Islet of Langerhans (tissue), 1 donor: Measurements from ENCODE around the gene PNLIPRP2.

Source experiments
- FAIRE-seq: peaks from one replicate; lab custom pipeline; 2011; peaks lifted over from hg19 to GRCh38; lab: Jason Lieb, UNC

PNLIPRP2 gene

DNA sequence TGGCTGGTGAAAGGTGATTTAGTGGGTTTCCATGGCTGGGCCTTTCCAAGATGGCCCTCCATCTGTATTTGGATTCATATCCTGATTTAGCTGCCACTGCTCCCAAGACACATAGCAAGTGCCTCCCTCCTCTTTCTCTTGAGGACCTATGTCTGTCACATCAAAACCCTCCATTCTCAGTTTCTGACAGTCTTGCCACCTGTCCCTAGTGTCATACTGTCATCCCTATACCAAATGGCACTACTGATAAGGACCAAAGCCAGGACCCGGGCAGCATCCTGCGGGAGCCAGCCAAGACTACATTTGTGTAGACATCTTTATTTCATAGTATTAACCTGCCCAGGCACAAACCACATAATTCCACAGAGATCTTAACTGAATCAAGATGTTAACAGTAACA, 34.8 kb downstream of the PNLIPRP2 start:
- FAIRE-seq, result no peak

- no peak for FAIRE-seq
These were observed 35.3 kb downstream of the PNLIPRP2 start for GRCh38 chr10:116656044-116656443.

- no peak for FAIRE-seq
These were observed 37.3 kb downstream of the PNLIPRP2 start for GRCh38 chr10:116657863-116658551.

- FAIRE-seq, result no peak
These were observed 38.4 kb downstream of the PNLIPRP2 start for GRCh38 chr10:116659049-116659670.

DNA sequence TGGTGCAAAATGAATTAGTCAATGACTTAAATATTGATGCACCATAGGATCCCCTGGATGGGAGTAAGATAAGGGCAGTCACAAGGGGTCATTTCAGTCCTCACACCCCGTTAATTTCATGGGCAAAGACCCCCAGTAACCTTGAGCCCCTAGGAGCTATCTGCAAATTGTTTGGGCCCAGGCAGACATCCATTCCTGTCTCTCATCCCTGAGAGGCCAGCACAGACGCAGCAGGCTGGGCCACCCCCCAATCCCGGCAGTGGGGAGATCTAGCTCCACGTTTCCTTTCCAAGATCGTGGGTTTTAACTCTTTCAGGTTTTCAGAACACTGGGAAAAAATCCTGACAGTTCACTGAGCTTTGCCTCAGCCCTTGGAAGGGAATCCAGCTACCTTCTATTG, 40.1 kb downstream of the PNLIPRP2 start:
- FAIRE-seq, result no peak

GRCh38 chr10:116663342-116663741, 42.6 kb downstream of the PNLIPRP2 start:
- no peak for FAIRE-seq

- no peak for FAIRE-seq
These were observed 43.9 kb downstream of the PNLIPRP2 start for GRCh38 chr10:116664631-116665030.

DNA sequence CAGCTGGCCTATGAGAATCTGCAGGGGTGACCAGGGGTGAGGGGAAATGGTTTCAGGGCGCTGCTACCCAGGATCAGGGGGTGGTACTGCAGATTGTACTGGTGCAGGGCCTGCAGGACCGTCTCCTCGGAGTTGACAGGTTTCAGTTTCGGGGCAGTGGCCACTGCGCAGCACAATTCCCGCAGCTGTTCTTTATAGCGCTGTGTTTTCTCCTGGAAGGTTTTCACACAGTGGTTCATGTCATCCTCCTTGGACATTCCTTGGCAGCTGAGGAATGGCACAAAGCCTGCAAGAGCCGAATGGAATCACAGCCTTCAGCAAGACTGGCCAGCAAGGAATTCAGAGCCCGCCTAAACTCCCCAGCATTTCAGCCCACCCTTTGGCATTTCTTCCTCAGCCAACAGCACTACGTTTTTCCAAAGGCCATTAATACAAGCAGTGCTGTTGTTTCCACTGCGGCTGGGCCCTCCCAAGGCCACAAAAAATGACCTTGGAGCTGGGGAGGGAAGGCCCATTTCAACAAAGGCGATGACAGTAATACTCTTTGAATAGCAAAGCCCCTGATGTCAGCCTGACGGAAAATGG, 44.9 kb downstream of the PNLIPRP2 start:
- FAIRE-seq, result no peak

DNA sequence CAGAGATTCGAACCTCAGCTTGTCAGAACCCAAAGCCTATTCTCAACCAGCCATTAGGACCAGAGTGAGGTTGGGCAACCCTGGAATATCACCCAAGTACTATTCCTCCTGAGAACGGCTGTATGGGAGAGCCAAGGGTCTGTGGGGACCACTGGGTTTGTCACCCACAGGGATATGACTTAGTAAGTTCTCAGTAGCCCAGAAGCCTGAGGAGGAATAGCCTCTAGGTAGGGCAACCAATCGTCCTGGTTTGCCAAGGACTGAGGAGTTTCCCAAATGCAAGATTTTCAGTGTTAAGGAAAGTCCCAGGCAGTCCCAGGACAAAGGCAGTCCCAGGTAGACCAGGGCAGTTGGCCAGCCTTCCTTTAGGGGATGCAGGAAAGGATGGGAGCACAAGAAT, 46.7 kb downstream of the PNLIPRP2 start:
- no peak for FAIRE-seq

DNA sequence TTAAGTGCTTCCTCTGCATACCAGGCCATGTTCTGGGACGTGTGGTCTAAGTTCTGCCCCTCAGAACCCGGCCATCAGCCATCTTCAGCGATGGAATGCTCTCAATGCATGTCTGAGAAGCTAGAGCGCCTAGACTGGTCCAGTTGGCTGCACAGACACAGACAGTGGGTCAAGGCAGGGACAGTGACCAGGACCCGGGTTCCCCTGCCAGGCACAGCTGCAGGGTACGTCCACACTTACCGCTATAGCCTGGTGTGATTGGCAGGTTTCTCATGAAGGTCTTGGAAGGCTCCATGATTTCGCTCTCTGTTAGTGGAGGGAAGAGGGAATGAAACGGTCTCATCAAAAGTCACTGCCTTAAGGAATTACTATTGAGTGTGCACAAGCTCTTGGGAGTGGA, 47.3 kb downstream of the PNLIPRP2 start:
- no peak for FAIRE-seq

- FAIRE-seq, result no peak
These were observed 47.7 kb downstream of the PNLIPRP2 start for GRCh38 chr10:116668446-116668845.

GRCh38 chr10:116669080-116669479, 48.3 kb downstream of the PNLIPRP2 start:
- no peak for FAIRE-seq

DNA sequence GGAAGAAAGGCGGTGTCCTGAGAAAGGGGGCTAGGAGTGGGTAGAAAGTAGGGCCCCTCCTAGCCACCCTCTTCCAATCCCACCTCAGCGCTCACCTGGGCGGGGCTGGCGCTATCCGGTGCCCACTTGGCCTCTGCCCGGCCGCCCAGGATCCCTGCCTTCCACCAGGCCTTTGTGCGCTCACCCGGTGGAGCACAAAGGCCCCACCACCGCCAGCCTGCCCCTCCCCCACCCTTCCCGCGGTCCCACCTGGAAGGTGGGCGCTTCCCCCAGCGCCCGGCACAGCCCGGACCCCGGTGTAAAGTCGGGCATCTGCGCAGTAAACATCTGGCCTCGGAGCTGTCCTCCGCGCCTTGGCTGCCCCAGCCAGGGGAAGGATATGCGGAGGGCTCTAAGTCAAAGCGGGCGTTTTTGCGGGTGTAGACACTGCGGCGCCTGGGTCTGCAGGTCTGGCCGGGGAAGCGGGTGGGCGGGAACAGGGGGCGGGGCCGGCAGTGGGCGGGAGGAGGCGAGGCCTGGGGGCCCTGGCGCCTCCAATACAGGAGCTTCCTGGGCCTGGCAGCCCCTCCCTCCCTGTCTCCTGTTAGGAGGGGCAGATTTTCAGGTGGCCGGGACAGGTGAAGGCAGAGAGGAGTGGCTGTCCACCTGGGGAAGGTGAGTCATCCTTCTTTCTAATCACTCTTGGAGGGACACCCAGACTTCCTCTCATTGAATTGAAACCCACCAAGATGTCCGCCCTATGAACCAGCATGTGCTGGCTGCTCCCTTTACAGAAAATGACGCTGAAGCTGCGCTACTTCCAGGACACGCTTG, 49.3 kb downstream of the PNLIPRP2 start:
- no peak for FAIRE-seq

- FAIRE-seq, result no peak
These were observed 50.0 kb downstream of the PNLIPRP2 start for GRCh38 chr10:116670706-116671105.

DNA sequence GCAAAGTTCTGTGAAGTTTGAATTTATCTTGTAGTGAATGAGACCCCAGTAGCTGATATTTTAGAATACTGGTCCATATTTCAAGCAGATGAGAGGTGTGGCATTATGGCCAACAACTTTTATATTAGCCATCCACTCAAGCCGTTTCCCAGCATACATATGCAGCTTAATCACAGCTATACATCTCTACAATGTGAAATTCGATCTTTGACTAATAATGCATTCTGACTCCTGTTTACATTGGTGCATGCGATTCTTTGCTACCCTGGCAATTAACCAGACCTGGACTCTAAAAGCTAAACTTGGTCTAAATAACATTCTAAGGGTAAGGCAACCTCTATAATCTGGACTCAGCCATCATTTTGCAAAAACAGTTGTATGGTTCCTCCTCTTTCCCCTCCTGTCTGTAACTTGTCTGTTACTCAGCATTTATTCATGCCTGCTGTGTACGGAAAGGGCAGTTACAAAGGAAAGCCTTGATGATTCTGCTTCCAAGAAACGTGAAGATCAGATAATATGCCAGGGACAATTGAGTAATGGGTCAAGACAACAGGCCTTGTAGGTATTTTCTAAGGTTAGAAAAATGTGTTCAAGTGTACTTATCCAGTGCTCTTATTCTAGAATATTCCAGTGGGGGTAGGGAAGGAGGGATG, 50.6 kb downstream of the PNLIPRP2 start:
- no peak for FAIRE-seq

DNA sequence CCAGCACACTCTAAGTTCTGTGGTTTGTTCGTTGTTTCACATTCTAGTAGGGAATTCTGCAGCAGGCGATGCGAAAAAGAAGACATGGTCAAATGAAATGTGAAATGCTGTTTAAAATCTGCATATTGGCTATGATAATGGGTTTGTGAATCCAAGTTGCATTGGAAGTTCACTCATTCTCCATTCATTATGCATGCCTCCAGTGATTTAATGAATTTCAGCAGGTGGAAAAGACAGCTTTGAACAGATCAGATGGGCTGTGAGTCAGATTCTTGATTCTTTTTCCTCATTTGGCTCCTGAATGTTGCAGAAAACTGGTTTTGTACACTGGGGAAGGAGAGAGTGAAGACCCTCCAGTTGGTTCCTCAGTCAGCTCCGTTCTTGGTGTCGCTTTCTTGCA, 52.1 kb downstream of the PNLIPRP2 start:
- no peak for FAIRE-seq

GRCh38 chr10:116673866-116674265, 53.1 kb downstream of the PNLIPRP2 start:
- no peak for FAIRE-seq

DNA sequence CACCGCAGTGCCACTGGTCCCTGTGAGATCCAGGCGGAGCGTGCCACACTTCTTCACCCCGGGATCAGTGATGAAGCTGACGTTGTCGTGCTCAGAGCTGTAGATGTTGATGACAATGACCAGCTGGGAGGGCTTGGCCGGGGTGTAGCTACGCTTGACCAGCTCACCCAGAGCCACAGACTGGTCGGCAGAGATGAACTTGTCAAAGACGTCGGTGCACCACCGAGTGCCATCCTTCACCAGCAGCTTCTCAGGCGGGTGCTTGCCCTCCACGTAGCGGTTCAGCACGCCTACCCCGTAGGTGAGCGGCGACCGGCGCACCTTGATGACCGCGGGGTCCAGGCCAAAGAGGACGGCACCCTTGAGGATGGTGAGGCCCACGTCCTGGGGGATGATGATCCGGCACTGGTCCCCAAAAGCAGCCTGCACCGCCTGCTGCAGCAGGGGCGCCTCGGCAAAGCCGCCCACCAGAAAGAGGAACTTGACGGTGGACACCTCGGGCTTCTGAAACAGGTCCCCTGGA, 54.2 kb downstream of the PNLIPRP2 start:
- FAIRE-seq, result no peak

DNA sequence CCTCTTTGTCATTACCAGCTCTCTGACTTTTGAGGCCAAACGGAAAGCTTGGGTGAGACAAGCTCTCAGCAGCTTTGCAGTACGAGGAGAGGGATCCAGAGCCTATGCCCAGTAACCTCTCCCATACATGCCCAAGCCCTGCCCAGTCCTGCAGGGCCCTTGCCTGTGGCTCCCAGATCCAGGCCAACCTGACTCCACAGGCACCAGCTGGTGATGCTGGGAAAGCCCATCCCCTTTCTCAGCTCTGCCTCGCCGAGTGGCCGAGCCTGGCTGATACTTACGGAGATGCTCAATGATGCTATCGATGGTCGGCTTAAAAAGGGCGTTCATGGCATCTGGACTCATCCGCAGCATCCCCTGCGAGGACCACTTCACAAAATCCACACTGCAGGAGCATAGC, 55.4 kb downstream of the PNLIPRP2 start:
- FAIRE-seq, result no peak

DNA sequence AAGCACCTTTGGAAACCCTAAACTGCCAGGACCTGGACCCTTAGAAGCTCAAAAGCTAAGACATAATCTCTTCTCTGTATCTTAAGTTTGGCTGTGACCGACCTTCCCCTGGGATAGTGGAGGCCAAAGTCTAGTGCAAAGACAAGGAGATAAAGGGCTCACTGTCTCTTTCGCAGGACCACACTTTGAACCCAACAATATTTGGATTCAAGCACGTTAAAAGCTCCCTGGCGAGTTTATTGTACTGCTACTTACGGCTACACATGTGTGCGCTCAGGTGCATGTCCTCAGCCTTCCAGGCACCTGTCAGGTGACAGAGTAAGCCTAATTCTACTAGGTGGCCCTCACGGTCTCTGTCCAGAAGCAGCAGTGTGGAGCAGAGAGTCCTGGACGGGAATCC, 55.9 kb downstream of the PNLIPRP2 start:
- no peak for FAIRE-seq

GRCh38 chr10:116679351-116679750, 58.6 kb downstream of the PNLIPRP2 start:
- no peak for FAIRE-seq

GRCh38 chr10:116683166-116683565, 62.4 kb downstream of the PNLIPRP2 start:
- FAIRE-seq, result no peak
